H1 (cell line): ENCODE results near the gene ARHGAP24. TPM values are rescaled to one million over a fixed set of nuclear protein-coding genes. Genes with fewer than 3 reads are reported as not detected.
A peak's percentile ranks its signal among the peaks of the same experiment; 100 is the strongest.

ENCODE experiments used
- CTCF ChIA-PET: fragments of 300-600 bp; sonication (Branson Sonifier 250); formaldehyde crosslinking; loops from one replicate; lab custom pipeline; 2021; ENCODE audit not compliant: partially characterized antibody; lab: Charles Lee
- POLR2A ChIA-PET: fragments of 300-600 bp; sonication (Branson Sonifier 250); formaldehyde crosslinking; loops from one replicate; lab custom pipeline; 2021; ENCODE audit warnings: inconsistent platforms; ENCODE audit not compliant: partially characterized antibody; lab: Charles Lee
- DNase-seq, 2 experiments: peaks; one replicate each; pipeline versions ENCODE4 v3.0.0 to v3.0.0-alpha.2; 2010 to 2022; ENCODE audit warnings: low spot score in 2 of 2, low read depth in 1 of 2, mixed read lengths in 1 of 2
- FAIRE-seq: peaks from 2 replicates; lab custom pipeline; 2011; peaks lifted over from hg19 to GRCh38; lab: Jason Lieb, UNC
- H2AFZ ChIP-seq: 2 replicates; pipeline ENCODE4 v1.8.1; 2012; ENCODE audit warnings: low read length, inconsistent platforms
- H2AK5ac ChIP-seq: 2 replicates; pipeline ENCODE4 v1.6.1; 2013; ENCODE audit warnings: low read depth, low read length
- H2BK120ac ChIP-seq: replicated peaks from 2 replicates; pipeline ENCODE3; 2013; ENCODE audit warnings: low read depth, low read length, inconsistent platforms
- H2BK12ac ChIP-seq: 2 replicates; pipeline ENCODE4 v1.6.1; 2013; ENCODE audit warnings: low read depth, low read length
- H2BK15ac ChIP-seq: 2 replicates; pipeline ENCODE4 v1.6.1; 2013; ENCODE audit warnings: low read length
- H2BK20ac ChIP-seq: 2 replicates; pipeline ENCODE4 v1.6.1; 2013; ENCODE audit warnings: low read length
- H2BK5ac ChIP-seq: 2 replicates; pipeline ENCODE4 v1.6.1; 2013; ENCODE audit warnings: low read depth, low read length
- H3K14ac ChIP-seq: 2 replicates; pipeline ENCODE4 v1.6.1; 2013; ENCODE audit warnings: inconsistent platforms; ENCODE audit not compliant: insufficient read length
- H3K18ac ChIP-seq: 2 replicates; pipeline ENCODE4 v1.6.1; 2013; ENCODE audit warnings: low read length; ENCODE audit errors: extremely low read depth
- H3K23ac ChIP-seq: 2 replicates; pipeline ENCODE4 v1.6.1; 2013; ENCODE audit warnings: inconsistent platforms; ENCODE audit not compliant: insufficient read length
- H3K23me2 ChIP-seq: 2 replicates; pipeline ENCODE4 v1.6.1; 2013; ENCODE audit warnings: low read depth, low read length
- H3K27ac ChIP-seq: 2 replicates; pipeline ENCODE4 v1.6.1; 2011; ENCODE audit warnings: low read depth, low read length, inconsistent platforms
- H3K27me3 ChIP-seq, 4 experiments: replicated peaks in 1 of 4; 1 replicate in 1 of 4; 2 replicates in 3 of 4; pipeline versions ENCODE4 v1.6.1 to v1.8.1; 2011 to 2013; ENCODE audit warnings: low read length in 3 of 4, mild to moderate bottlenecking in 3 of 4, inconsistent platforms in 2 of 4, mixed read lengths in 2 of 4, moderate library complexity in 1 of 4; ENCODE audit not compliant: control insufficient read depth in 3 of 4, insufficient read depth in 3 of 4; ENCODE audit errors: extremely low read depth in 1 of 4
- H3K36me3 ChIP-seq, 4 experiments: 2 replicates each; pipeline versions ENCODE4 v1.6.1 to v1.8.1; 2011 to 2013; ENCODE audit warnings: mild to moderate bottlenecking in 4 of 4, low read length in 3 of 4, moderate library complexity in 2 of 4, control low read depth in 1 of 4, inconsistent platforms in 1 of 4; ENCODE audit not compliant: insufficient read depth in 4 of 4, control insufficient read depth in 2 of 4
- H3K4ac ChIP-seq: replicated peaks from 2 replicates; pipeline ENCODE3; 2013; ENCODE audit warnings: low read length, low read depth, mixed read lengths, inconsistent platforms; ENCODE audit not compliant: insufficient read length
- H3K4me1 ChIP-seq, 4 experiments: replicated peaks in 1 of 4; 1 replicate in 1 of 4; 2 replicates in 3 of 4; pipeline versions ENCODE4 v1.6.1 to v1.8.1; 2011 to 2013; ENCODE audit warnings: low read length in 3 of 4, inconsistent platforms in 2 of 4, mixed read lengths in 1 of 4; ENCODE audit not compliant: insufficient read depth in 4 of 4, control insufficient read depth in 3 of 4
- H3K4me2 ChIP-seq, 2 experiments: 2 replicates each; pipeline versions ENCODE4 v1.6.1 to v1.8.1; 2011 to 2013; ENCODE audit warnings: low read depth in 2 of 2, low read length in 2 of 2, control low read depth in 1 of 2, inconsistent platforms in 1 of 2, mild to moderate bottlenecking in 1 of 2; ENCODE audit not compliant: insufficient read depth in 1 of 2
- H3K4me3 ChIP-seq, 4 experiments: fragments of 200-600, 300-600 bp in 1 of 4; sonication (generic), shearing (Covaris generic), sonication (Bioruptor Twin) in 1 of 4; 2 replicates each; pipeline versions ENCODE4 v1.5.1 to v1.8.1; 2011 to 2016; ENCODE audit warnings: low read length in 4 of 4, low read depth in 3 of 4, control low read depth in 2 of 4, inconsistent platforms in 2 of 4, mild to moderate bottlenecking in 2 of 4, mixed read lengths in 1 of 4, moderate library complexity in 1 of 4; ENCODE audit not compliant: insufficient read depth in 2 of 4; ENCODE audit errors: extremely low read depth in 1 of 4
- H3K56ac ChIP-seq: replicated peaks from 2 replicates; pipeline ENCODE3; 2013; ENCODE audit warnings: low read depth, mild to moderate bottlenecking, mixed read lengths, low read length, inconsistent platforms; ENCODE audit not compliant: insufficient read length
- H3K79me1 ChIP-seq: 2 replicates; pipeline ENCODE4 v1.6.1; 2013; ENCODE audit warnings: low read depth, low read length, control low read depth
- H3K79me2 ChIP-seq, 2 experiments: 2 replicates each; pipeline versions ENCODE4 v1.6.1 to v1.8.1; 2012 to 2013; ENCODE audit warnings: low read length in 2 of 2, mild to moderate bottlenecking in 2 of 2, inconsistent platforms in 1 of 2; ENCODE audit not compliant: insufficient read depth in 2 of 2, control insufficient read depth in 1 of 2
- H3K9ac ChIP-seq, 4 experiments: replicated peaks in 1 of 4; 1 replicate in 1 of 4; 2 replicates in 3 of 4; pipeline versions ENCODE4 v1.6.1 to v1.8.1; 2011 to 2013; ENCODE audit warnings: low read depth in 3 of 4, low read length in 3 of 4, control low read depth in 2 of 4, mild to moderate bottlenecking in 2 of 4, moderate library complexity in 2 of 4, inconsistent platforms in 1 of 4; ENCODE audit errors: extremely low read depth in 1 of 4
- H3K9me3 ChIP-seq, 2 experiments: 2 replicates each; pipeline versions ENCODE4 v1.6.1 to v1.8.1; 2012 to 2013; ENCODE audit warnings: mild to moderate bottlenecking in 2 of 2, moderate library complexity in 2 of 2, control low read depth in 1 of 2, inconsistent platforms in 1 of 2, low read depth in 1 of 2, low read length in 1 of 2, mixed read lengths in 1 of 2; ENCODE audit not compliant: insufficient read depth in 2 of 2
- H4K20me1 ChIP-seq, 2 experiments: replicated peaks in 1 of 2; 2 replicates each; pipeline versions ENCODE3 to v1.8.1; 2011 to 2013; ENCODE audit warnings: inconsistent platforms in 2 of 2, low read length in 2 of 2, mild to moderate bottlenecking in 1 of 2; ENCODE audit not compliant: insufficient read depth in 2 of 2, control insufficient read depth in 1 of 2
- H4K5ac ChIP-seq: 2 replicates; pipeline ENCODE4 v1.6.1; 2013; ENCODE audit warnings: low read length, low read depth, mixed read lengths, inconsistent platforms; ENCODE audit not compliant: insufficient read length
- H4K8ac ChIP-seq: 2 replicates; pipeline ENCODE4 v1.8.0; 2013; ENCODE audit warnings: mild to moderate bottlenecking, moderate library complexity, low read length, inconsistent platforms; ENCODE audit not compliant: insufficient read depth; ENCODE audit errors: extremely low read depth
- H4K91ac ChIP-seq: replicated peaks from 2 replicates; pipeline ENCODE3; 2013; ENCODE audit warnings: low read length, mixed read lengths, inconsistent platforms; ENCODE audit not compliant: insufficient read length
- CBX5 ChIP-seq: fragments of 300-800, 300-1000 bp; sonication (generic); IDR thresholded peaks from 2 replicates; pipeline ENCODE4 v1.7.1; 2016; ENCODE audit warnings: antibody characterized with exemption, low read length, low read depth
- KDM1A ChIP-seq: fragments of 200-600, 300-600 bp; sonication (generic); IDR thresholded peaks from 2 replicates; pipeline ENCODE4 v1.7.1; 2016; ENCODE audit warnings: mild to moderate bottlenecking, low read length, borderline replicate concordance
- KDM4A ChIP-seq: IDR thresholded peaks from one replicate; pipeline ENCODE4 v1.7.1; 2012; ENCODE audit warnings: low read depth, mild to moderate bottlenecking, moderate library complexity, low read length, inconsistent platforms; ENCODE audit not compliant: severe bottlenecking
- SRF ChIP-seq: IDR thresholded peaks from 2 replicates; pipeline ENCODE4 v1.6.1; 2011; ENCODE audit warnings: mild to moderate bottlenecking, low read depth, low read length, moderate library complexity
- TBP ChIP-seq: IDR thresholded peaks from 2 replicates; pipeline ENCODE4 v1.6.1; 2011; ENCODE audit warnings: low read depth, low read length, improper control_type of control experiment
- USF2 ChIP-seq: IDR thresholded peaks from 2 replicates; pipeline ENCODE4 v1.6.1; 2011; ENCODE audit warnings: low read length, improper control_type of control experiment
- YY1 ChIP-seq: IDR thresholded peaks from 2 replicates; pipeline ENCODE4 v1.6.1; 2011; ENCODE audit warnings: low read depth, mild to moderate bottlenecking, low read length
- WGBS, 2 experiments: shearing (Covaris generic) in 1 of 2; methylation state at CpG; one replicate each; pipeline versions ENCODE4 v1.1.6 to v1.1.7; 2013 to 2015; ENCODE audit warnings: low lambda C conversion rate in 2 of 2, mixed read lengths in 2 of 2, inconsistent platforms in 1 of 2, low coverage in 1 of 2, missing lambda C conversion rate in 1 of 2; ENCODE audit not compliant: insufficient replicate concordance in 2 of 2, insufficient coverage in 1 of 2, insufficient read length in 1 of 2; ENCODE audit errors: extremely low coverage in 1 of 2, missing lambda C conversion rate in 1 of 2; 5-methylcytosine and 5-hydroxymethylcytosine counted together
- polyA plus RNA-seq, 7 experiments: library from polyadenylated mRNA; depleted of rRNA in 3 of 7; stranded (reverse) in 5 of 7; unstranded in 2 of 7; fragments of >200 nt in 5 of 7; fragments of 200-250 nt in 2 of 7; gene quantifications; 1 replicate in 5 of 7; 2 replicates in 1 of 7; 4 replicates in 1 of 7; pipeline versions ENCODE4 v1.2.1 to v1.2.3, GENCODE V29; 2011 to 2013; ENCODE audit warnings: missing spikeins in 2 of 7, mixed read lengths in 2 of 7
- total RNA-seq: library from RNA; stranded (reverse); fragmentation: NEBNext Ultra II Directional; extraction: Animal tissue kit (Norgen Biotek cat#: 25700); gene quantifications from 2 replicates; pipeline ENCODE4 v1.2.1, GENCODE V29; 2021

The ARHGAP24 gene
- total and polyA plus RNA-seq, 2 of the 8 experiments (the other 6 are each of a cell fraction or from before 2014, with no cell fraction given), result 0.08 to 0.50 TPM

GRCh38 chr4:85570388-85570787 lies 95.4 kb downstream of the ARHGAP24 start:
- Histone ChIP-seq H3K79me1 (no peaks in the 10 kb centered on the region), H3K27me3 (no peaks in the 10 kb centered on the region), H2BK5ac (no peak overlapping the region), H3K36me3 (no peaks in the 10 kb centered on the region), H3K23me2 (no peaks in the 10 kb centered on the region), H3K27ac (no peak overlapping the region), H3K4ac (no peak overlapping the region), H3K4me1 (no peaks in the 10 kb centered on the region; a peak in 1 of 7 replicates), H2BK15ac (no peak overlapping the region), H4K20me1 (no peaks in the 10 kb centered on the region), H4K5ac (no peak overlapping the region), H2BK20ac (no peak overlapping the region), H3K56ac (no peak overlapping the region), H3K4me2 (no peak overlapping the region; a peak in 1 of 4 replicates), H3K18ac (no peak overlapping the region), H3K14ac (no peak overlapping the region), H4K8ac (no peak overlapping the region), H2AFZ (peak overlapping the region; percentile 29; the same call in 1 of the 2 replicates), H3K79me2 (no peaks in the 10 kb centered on the region), H3K23ac (no peak overlapping the region), H3K9ac (no peak overlapping the region), H4K91ac (no peak overlapping the region), H3K9me3 (no peaks in the 10 kb centered on the region), H2AK5ac (no peak overlapping the region), H2BK12ac (no peak overlapping the region), H3K4me3 (no peak overlapping the region), H2BK120ac (no peak overlapping the region)
- no peak for TF ChIP-seq CBX5
- TF ChIP-seq KDM4A, result no peak
- no peak for TF ChIP-seq TBP
- TF ChIP-seq KDM1A, result no peak
- no peak for TF ChIP-seq USF2
- no peak for TF ChIP-seq SRF
- no peak for TF ChIP-seq YY1
- ChIA-PET POLR2A (no interaction called here), CTCF (no interaction called here)
- WGBS, 2 experiments, result 53% methylated on average over 3 of the region's 3 CpGs; no CpG with 5 or more reads in 1 of the 2 experiments
- no peak for FAIRE-seq
- no peak for DNase-seq
